Measurements from ENCODE around the gene FBXL20.

DNA sequence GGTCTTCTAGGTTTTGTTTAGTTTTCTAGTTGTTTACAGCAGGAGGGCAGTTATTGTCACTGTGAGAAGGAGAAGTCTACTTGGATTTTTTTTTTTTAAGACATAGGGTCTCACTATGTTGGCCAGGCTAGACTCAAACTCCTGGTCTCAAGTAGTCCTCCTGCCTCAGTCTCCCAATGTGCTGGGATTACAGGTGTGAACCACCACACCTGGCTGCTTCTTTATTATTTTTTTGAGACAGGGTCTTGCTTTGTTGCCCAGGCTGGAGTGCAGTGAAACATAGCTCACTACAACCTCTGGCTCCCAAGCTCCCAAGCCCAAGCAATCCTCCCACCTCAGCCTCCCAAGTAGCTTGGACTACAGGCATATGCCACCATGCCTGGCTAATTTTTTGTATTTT is 107.4 kb downstream of the FBXL20 start:
- TF ChIP-seq SIN3A (IDR thresholded peaks at IDR 0.05; ENCODE audit: borderline replicate concordance, insufficient read depth, low read length) (no peak), POLR2AphosphoS5 (IDR thresholded peaks at IDR 0.05; ENCODE audit: low read depth, low read length) (no peak)

Measured in PFSK-1 (cell line).